Activated T-helper 17 cell treated with anti-CD3 and anti-CD28 coated beads, Interleukin-2, amount 50 U/mL, for 72 hours (primary cell): ENCODE results near the gene SPEF2. TPM values are rescaled to one million over a fixed set of nuclear protein-coding genes. Genes with fewer than 3 reads are reported as not detected.

Experiments used
- ATAC-seq: fragments of 150-1000 bp; cut with Tn5 transposase; replicated peaks from 2 replicates; pipeline ENCODE4 v1.10.0; 2021; ENCODE audit warnings: mild to moderate bottlenecking, moderate library complexity
- H3K27ac Mint-ChIP-seq: one replicate; pipeline ENCODE4 v1.8.0; 2022; ENCODE audit warnings: mixed read lengths
- H3K27me3 Mint-ChIP-seq: one replicate; pipeline ENCODE4 v1.8.0; 2022; ENCODE audit warnings: mixed read lengths
- H3K36me3 Mint-ChIP-seq: one replicate; pipeline ENCODE4 v1.8.0; 2022; ENCODE audit warnings: low read depth, mild to moderate bottlenecking, mixed read lengths
- H3K4me1 Mint-ChIP-seq: one replicate; pipeline ENCODE4 v1.8.0; 2022; ENCODE audit warnings: mixed read lengths
- H3K4me3 Mint-ChIP-seq: one replicate; pipeline ENCODE4 v1.8.0; 2022; ENCODE audit warnings: mild to moderate bottlenecking, mixed read lengths
- H3K9me3 Mint-ChIP-seq: one replicate; pipeline ENCODE4 v1.8.0; 2022; ENCODE audit warnings: mixed read lengths
- total RNA-seq, 2 donors: library from RNA; stranded (reverse); gene quantifications; one replicate each; pipeline ENCODE4 v1.2.3, GENCODE V29; 2022

SPEF2 gene
- total RNA-seq, 2 donors from 2014 or later = 6.7 to 9.3 TPM

- Mint-ChIP-seq H3K36me3 (no peaks in the 10 kb centered on the region), H3K27ac (peak overlapping the region; percentile 71), H3K27me3 (no peaks in the 10 kb centered on the region), H3K4me3 (no peak overlapping the region), H3K4me1 (peaks cover 16% of the 10 kb centered on the region), H3K9me3 (peaks cover 7% of the 10 kb centered on the region)
- peak; percentile 67 for ATAC-seq
These were observed 118.1 kb downstream of the SPEF2 start for GRCh38 chr5:35735718-35736117.

- H3K36me3 Mint-ChIP-seq = no peaks in the 10 kb centered on the region
- H3K4me1 Mint-ChIP-seq = peaks cover 22% of the 10 kb centered on the region
- H3K27me3 Mint-ChIP-seq = no peaks in the 10 kb centered on the region
- no peak overlapping the region for H3K4me3 Mint-ChIP-seq
- H3K27ac Mint-ChIP-seq = peak overlapping the region; percentile 71
- peaks cover 11% of the 10 kb centered on the region for H3K9me3 Mint-ChIP-seq
- peak; percentile 93 for ATAC-seq
These were observed 118.6 kb downstream of the SPEF2 start for GRCh38 chr5:35736280-35736679.

DNA sequence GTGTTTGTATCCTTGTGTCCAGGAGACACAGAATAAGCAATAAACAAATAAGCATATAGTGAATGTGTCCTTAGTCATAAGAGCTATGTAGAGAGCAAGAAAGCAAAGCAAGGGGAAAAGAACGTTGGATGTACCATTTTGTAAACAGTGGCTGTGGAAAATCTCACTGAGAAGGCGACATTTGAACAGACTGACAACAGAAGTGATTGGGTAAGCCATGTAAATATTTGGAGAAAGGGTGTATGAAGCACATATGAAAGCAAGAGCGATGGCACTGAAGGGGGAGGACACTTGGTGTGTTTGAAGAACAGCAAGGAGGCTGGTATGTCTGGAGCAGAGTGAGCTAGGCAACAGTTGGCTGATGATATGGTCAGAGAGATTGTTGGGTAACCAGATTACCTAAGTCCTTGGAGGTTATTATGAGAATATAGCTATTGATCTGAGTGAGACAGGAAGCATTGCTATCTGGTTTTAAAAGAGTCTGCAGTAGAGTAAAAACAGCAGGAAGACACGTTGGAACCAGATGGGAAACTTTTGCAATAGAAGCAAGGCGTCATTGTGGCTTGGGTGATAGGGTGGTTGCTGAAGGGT, 123.6 kb downstream of the SPEF2 start:
- Mint-ChIP-seq H3K27me3 (no peaks in the 10 kb centered on the region), H3K9me3 (peaks cover 16% of the 10 kb centered on the region), H3K4me1 (peaks cover 27% of the 10 kb centered on the region), H3K4me3 (peak overlapping the region; percentile 15), H3K27ac (peak overlapping the region; percentile 5), H3K36me3 (no peaks in the 10 kb centered on the region)
- peak; percentile 57 for ATAC-seq

DNA sequence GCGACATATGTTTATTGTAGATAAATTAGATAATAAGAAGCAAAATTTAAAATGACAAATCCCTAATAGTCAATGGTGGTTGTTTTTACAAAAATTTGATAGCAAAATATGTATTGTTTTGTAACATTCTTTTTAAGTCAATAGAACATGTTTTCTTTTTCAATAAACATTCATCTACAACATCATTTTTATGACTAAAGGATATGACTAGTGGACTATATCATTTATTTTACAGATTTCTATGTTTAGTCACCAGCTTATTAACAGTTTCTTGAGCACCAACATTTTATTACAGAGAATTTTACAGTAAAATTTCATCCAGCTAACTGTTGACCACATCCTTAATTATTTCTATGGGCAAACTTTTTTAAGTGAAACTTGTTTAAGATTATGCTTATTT, 124.3 kb downstream of the SPEF2 start:
- Mint-ChIP-seq H3K4me1 (peaks cover 27% of the 10 kb centered on the region), H3K9me3 (peaks cover 20% of the 10 kb centered on the region), H3K27me3 (no peaks in the 10 kb centered on the region), H3K27ac (no peak overlapping the region), H3K36me3 (no peaks in the 10 kb centered on the region), H3K4me3 (no peak overlapping the region)
- no peak for ATAC-seq

DNA sequence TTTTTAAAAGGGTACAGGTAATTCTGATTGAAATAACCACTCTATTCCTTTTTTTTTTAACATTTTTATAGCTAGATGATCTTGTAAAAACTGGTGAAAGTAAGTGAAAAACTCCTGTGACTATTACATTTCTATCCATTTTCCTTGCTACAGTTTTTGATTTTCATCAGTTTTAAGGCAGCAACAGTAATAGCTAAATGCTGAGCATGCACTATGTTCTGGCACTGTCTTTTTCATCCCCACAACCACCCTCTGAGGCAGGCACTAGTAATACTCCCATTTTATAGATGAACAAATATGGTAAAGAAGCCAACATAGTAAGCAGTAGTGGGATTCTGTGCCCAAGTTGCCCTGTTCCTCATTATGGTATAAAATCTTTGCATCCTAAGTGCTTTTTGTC, 126.0 kb downstream of the SPEF2 start:
- peaks cover 25% of the 10 kb centered on the region for H3K9me3 Mint-ChIP-seq
- H3K36me3 Mint-ChIP-seq = no peaks in the 10 kb centered on the region
- H3K4me1 Mint-ChIP-seq = peaks cover 33% of the 10 kb centered on the region
- no peaks in the 10 kb centered on the region for H3K27me3 Mint-ChIP-seq
- peak overlapping the region; percentile 26 for H3K4me3 Mint-ChIP-seq
- H3K27ac Mint-ChIP-seq = no peak overlapping the region
- ATAC-seq = no peak

DNA sequence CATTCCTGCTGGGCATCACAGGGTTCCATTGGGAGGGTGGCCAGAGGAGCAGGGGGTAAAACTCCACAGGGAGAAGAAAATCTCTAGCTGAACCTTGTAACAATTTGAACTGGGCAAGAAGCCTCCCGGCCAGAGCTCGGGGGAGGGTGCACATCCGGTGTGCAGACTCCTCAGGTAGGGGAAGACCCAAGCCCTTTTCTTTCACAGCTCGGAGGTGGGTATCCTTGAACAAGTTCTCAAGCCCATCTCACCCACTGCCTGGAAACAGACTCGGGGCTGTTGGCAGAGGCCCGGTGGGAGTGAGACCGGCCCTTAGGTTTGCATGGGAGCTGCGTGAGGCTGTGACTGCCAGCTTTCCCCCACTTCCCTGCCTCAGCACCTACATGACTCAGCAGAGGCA, 127.5 kb downstream of the SPEF2 start:
- ATAC-seq = no peak
- H3K27ac Mint-ChIP-seq = peak overlapping the region; percentile 58
- peaks cover 18% of the 10 kb centered on the region for H3K9me3 Mint-ChIP-seq
- no peaks in the 10 kb centered on the region for H3K27me3 Mint-ChIP-seq
- H3K4me3 Mint-ChIP-seq = peak overlapping the region; percentile 26
- H3K4me1 Mint-ChIP-seq = peaks cover 30% of the 10 kb centered on the region
- no peaks in the 10 kb centered on the region for H3K36me3 Mint-ChIP-seq

- H3K4me1 Mint-ChIP-seq = peaks cover 29% of the 10 kb centered on the region
- ATAC-seq = no peak
- peaks cover 18% of the 10 kb centered on the region for H3K9me3 Mint-ChIP-seq
- no peak overlapping the region for H3K4me3 Mint-ChIP-seq
- H3K36me3 Mint-ChIP-seq = no peaks in the 10 kb centered on the region
- H3K27me3 Mint-ChIP-seq = no peaks in the 10 kb centered on the region
- H3K27ac Mint-ChIP-seq = no peak overlapping the region
These were observed 128.0 kb downstream of the SPEF2 start for GRCh38 chr5:35745660-35746059.

GRCh38 chr5:35752012-35752411, 134.3 kb downstream of the SPEF2 start:
- Mint-ChIP-seq H3K9me3 (peaks cover 5% of the 10 kb centered on the region), H3K27ac (no peak overlapping the region), H3K36me3 (no peaks in the 10 kb centered on the region), H3K4me3 (no peak overlapping the region), H3K27me3 (no peaks in the 10 kb centered on the region), H3K4me1 (peaks cover 12% of the 10 kb centered on the region)
- no peak for ATAC-seq

DNA sequence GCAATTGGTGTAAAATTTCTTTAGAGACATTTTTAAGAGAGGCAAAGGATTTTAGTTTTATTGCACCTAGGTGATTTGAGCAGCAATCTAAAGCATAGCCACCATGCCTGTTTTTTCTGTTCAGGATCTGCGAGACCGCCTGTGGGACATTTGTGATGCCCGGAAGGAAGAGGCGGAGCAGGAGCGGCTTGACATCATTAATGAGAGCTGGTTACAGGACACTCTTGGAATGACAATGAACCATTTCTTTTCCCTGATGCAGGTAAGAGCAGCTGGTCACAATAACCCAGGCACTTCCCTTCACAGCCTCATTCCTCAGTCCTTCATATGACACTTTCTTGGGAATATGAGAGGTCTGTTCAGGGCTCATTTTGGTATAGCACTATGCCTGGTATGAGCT, 135.8 kb downstream of the SPEF2 start:
- no peaks in the 10 kb centered on the region for H3K9me3 Mint-ChIP-seq
- H3K27me3 Mint-ChIP-seq = no peaks in the 10 kb centered on the region
- no peak overlapping the region for H3K4me3 Mint-ChIP-seq
- no peaks in the 10 kb centered on the region for H3K36me3 Mint-ChIP-seq
- no peak for ATAC-seq
- H3K4me1 Mint-ChIP-seq = peaks cover 7% of the 10 kb centered on the region
- H3K27ac Mint-ChIP-seq = no peak overlapping the region

GRCh38 chr5:35754481-35754880, 136.8 kb downstream of the SPEF2 start:
- no peak overlapping the region for H3K27ac Mint-ChIP-seq
- no peaks in the 10 kb centered on the region for H3K36me3 Mint-ChIP-seq
- no peak overlapping the region for H3K4me3 Mint-ChIP-seq
- ATAC-seq = no peak
- H3K27me3 Mint-ChIP-seq = no peaks in the 10 kb centered on the region
- H3K9me3 Mint-ChIP-seq = no peaks in the 10 kb centered on the region
- peaks cover 1% of the 10 kb centered on the region for H3K4me1 Mint-ChIP-seq

- Mint-ChIP-seq H3K36me3 (no peaks in the 10 kb centered on the region), H3K4me1 (no peaks in the 10 kb centered on the region), H3K27me3 (no peaks in the 10 kb centered on the region), H3K27ac (no peak overlapping the region), H3K4me3 (no peak overlapping the region), H3K9me3 (no peaks in the 10 kb centered on the region)
- no peak for ATAC-seq
These were observed 138.3 kb downstream of the SPEF2 start for GRCh38 chr5:35755966-35756365.

DNA sequence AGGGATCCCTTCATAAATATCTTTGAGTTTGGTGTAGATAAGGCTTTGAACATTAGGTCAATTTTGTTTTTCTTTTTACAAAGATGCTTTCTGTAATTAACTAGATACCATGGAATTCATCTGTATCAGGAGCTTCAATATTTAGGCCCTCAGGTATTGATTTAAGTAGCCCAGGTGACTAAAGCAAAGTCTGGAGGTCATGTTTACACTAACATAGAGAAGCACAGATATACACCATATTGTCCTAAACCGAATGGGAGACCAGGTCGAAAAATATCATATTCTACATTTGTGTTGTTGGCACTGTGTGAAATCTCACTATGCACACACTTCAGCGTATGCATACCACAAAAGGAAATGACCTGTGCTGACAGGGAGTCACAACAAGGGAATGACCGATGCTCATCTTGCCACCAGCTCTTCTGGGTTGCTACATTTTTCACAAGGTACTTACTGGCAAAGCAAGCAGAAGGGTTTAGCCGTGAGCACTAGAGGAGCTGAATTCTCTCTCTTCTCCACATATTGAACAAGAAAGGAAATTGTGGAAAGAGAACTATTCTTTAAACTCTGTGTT, 140.6 kb downstream of the SPEF2 start:
- no peak overlapping the region for H3K4me3 Mint-ChIP-seq
- H3K27me3 Mint-ChIP-seq = no peaks in the 10 kb centered on the region
- no peaks in the 10 kb centered on the region for H3K36me3 Mint-ChIP-seq
- no peaks in the 10 kb centered on the region for H3K9me3 Mint-ChIP-seq
- ATAC-seq = peak; percentile 75
- H3K4me1 Mint-ChIP-seq = no peaks in the 10 kb centered on the region
- no peak overlapping the region for H3K27ac Mint-ChIP-seq

DNA sequence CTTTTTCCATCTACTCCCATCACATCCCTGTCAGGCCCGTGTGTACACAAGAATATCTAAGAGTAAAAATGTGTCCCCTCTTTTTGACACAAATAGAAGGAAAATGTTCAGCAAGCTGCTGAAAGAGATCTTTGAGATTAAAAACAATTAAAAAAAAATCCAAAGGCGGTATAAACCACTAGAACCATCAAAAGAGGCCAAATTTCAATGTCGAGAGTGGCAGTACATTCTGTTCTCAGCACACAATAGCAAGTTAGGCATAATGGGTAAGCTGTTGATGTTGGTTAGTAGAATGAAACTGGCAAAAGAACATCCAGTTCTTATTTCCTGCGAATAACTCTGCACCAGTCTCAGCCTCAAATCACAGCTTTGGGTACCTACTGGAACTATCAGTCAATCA, 143.9 kb downstream of the SPEF2 start:
- no peak for ATAC-seq
- Mint-ChIP-seq H3K27me3 (no peaks in the 10 kb centered on the region), H3K9me3 (no peaks in the 10 kb centered on the region), H3K4me3 (no peak overlapping the region), H3K36me3 (no peaks in the 10 kb centered on the region), H3K4me1 (no peaks in the 10 kb centered on the region), H3K27ac (no peak overlapping the region)

DNA sequence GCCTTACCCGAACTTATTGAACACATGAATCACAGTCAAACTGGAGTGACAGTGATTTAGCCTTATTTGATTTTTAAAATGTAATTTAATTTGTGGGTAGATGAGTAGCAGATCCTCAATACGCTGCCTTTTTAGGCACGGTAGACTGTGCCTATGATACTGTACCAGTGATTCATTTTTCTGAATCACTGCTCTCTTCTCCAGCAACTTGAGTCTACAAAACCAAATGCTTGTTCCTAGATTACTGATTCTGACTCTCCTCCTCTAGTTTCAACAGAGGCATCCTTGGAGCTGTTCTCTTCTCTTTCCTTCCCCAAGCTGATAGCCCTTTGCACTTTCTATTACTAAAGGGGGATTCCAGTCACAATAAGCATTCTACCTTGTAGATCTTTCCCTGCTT, 144.7 kb downstream of the SPEF2 start:
- H3K4me1 Mint-ChIP-seq = no peaks in the 10 kb centered on the region
- no peak overlapping the region for H3K27ac Mint-ChIP-seq
- H3K4me3 Mint-ChIP-seq = no peak overlapping the region
- H3K36me3 Mint-ChIP-seq = no peaks in the 10 kb centered on the region
- no peaks in the 10 kb centered on the region for H3K27me3 Mint-ChIP-seq
- no peaks in the 10 kb centered on the region for H3K9me3 Mint-ChIP-seq
- ATAC-seq = peak; percentile 75

DNA sequence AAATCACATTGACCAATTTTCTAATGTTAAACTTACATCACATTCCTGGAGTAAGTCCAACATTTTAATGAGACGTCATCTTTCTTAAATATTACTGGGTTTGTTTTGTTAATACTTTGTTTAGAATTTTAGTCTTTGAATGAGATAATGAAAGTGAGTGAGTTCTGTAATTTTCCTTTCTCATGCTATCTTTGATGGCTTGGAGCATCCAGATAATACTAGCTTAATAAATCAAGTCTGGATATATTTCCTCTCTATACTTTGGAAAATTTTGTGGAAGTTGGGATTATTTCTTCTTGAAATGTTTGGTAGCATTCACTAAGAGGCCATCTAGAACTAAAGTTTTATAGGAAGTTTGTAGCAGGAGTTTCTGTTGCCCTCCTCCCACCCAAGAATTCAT, 148.3 kb downstream of the SPEF2 start:
- H3K27me3 Mint-ChIP-seq = no peaks in the 10 kb centered on the region
- no peak overlapping the region for H3K4me3 Mint-ChIP-seq
- no peak for ATAC-seq
- no peaks in the 10 kb centered on the region for H3K9me3 Mint-ChIP-seq
- no peaks in the 10 kb centered on the region for H3K4me1 Mint-ChIP-seq
- no peaks in the 10 kb centered on the region for H3K36me3 Mint-ChIP-seq
- H3K27ac Mint-ChIP-seq = no peak overlapping the region

- no peak overlapping the region for H3K27ac Mint-ChIP-seq
- no peaks in the 10 kb centered on the region for H3K9me3 Mint-ChIP-seq
- H3K36me3 Mint-ChIP-seq = no peaks in the 10 kb centered on the region
- H3K4me3 Mint-ChIP-seq = no peak overlapping the region
- H3K27me3 Mint-ChIP-seq = no peaks in the 10 kb centered on the region
- ATAC-seq = no peak
- peaks cover 28% of the 10 kb centered on the region for H3K4me1 Mint-ChIP-seq
These were observed 153.6 kb downstream of the SPEF2 start for GRCh38 chr5:35771300-35771699.
